HepG2 (cell line): ENCODE measurements around the gene GGA3. TPM values are rescaled to one million over a fixed set of nuclear protein-coding genes. Genes with fewer than 3 reads are reported as not detected.
A peak's percentile ranks its signal among the peaks of the same experiment; 100 is the strongest.

ENCODE experiments used
- ADNP ChIP-seq: sonication (generic); formaldehyde crosslinking; IDR thresholded peaks from 2 replicates; pipeline ENCODE4 v1.4.0; 2020; ENCODE audit warnings: missing genetic modification reagents
- CEBPB ChIP-seq: IDR thresholded peaks from 2 replicates; pipeline ENCODE4 v1.6.1; 2011; ENCODE audit warnings: low read depth, low read length, improper control_type of control experiment, borderline replicate concordance
- CHD2 ChIP-seq: IDR thresholded peaks from 2 replicates; pipeline ENCODE4 v1.6.1; 2011; ENCODE audit warnings: low read depth, low read length, improper control_type of control experiment
- DMTF1 ChIP-seq: sonication (generic); formaldehyde crosslinking; IDR thresholded peaks from 2 replicates; pipeline ENCODE4 v1.4.0; 2020; ENCODE audit warnings: mild to moderate bottlenecking, missing genetic modification reagents
- DR1 ChIP-seq: sonication (generic); formaldehyde crosslinking; IDR thresholded peaks from 2 replicates; pipeline ENCODE4 v1.8.0; 2021; ENCODE audit warnings: mild to moderate bottlenecking, missing genetic modification reagents, inconsistent platforms
- GABPB1 ChIP-seq: IDR thresholded peaks from 2 replicates; pipeline ENCODE4 v1.6.1; 2016; ENCODE audit warnings: mild to moderate bottlenecking, missing genetic modification reagents, moderate library complexity, missing compliant biosample characterization
- KLF13 ChIP-seq: sonication (generic); formaldehyde crosslinking; IDR thresholded peaks from 2 replicates; pipeline ENCODE4 v1.4.0; 2020; ENCODE audit warnings: mild to moderate bottlenecking, missing genetic modification reagents
- MLX ChIP-seq: IDR thresholded peaks from 2 replicates; pipeline ENCODE4 v1.6.1; 2016
- NRL ChIP-seq: sonication (generic); formaldehyde crosslinking; IDR thresholded peaks from 2 replicates; pipeline ENCODE4 v1.5.0; 2020; ENCODE audit warnings: missing genetic modification reagents, mild to moderate bottlenecking, moderate library complexity, borderline replicate concordance
- PLRG1 ChIP-seq: fragments of 450-650 bp; conservative IDR thresholded peaks from 2 replicates; pipeline ENCODE4 v1.6.1; 2016
- REL ChIP-seq: sonication (generic); formaldehyde crosslinking; conservative IDR thresholded peaks from 2 replicates; pipeline ENCODE4 v1.8.0; 2022; ENCODE audit warnings: mild to moderate bottlenecking, missing genetic modification reagents, moderate library complexity
- SIX1 ChIP-seq: sonication (generic); formaldehyde crosslinking; IDR thresholded peaks from 2 replicates; pipeline ENCODE4 v1.4.0; 2020; ENCODE audit warnings: missing genetic modification reagents, borderline replicate concordance
- TAF1 ChIP-seq: sonication (generic); formaldehyde crosslinking; IDR thresholded peaks from 2 replicates; pipeline ENCODE4 v1.4.0; 2020; ENCODE audit warnings: missing genetic modification reagents
- ZFAT ChIP-seq: sonication (generic); formaldehyde crosslinking; conservative IDR thresholded peaks from 2 replicates; pipeline ENCODE4 v1.8.1; 2023; ENCODE audit warnings: missing genetic modification reagents, inconsistent platforms
- ZFP90 ChIP-seq: sonication (generic); formaldehyde crosslinking; IDR thresholded peaks from 2 replicates; pipeline ENCODE4 v1.8.0; 2022; ENCODE audit warnings: missing genetic modification reagents, mild to moderate bottlenecking, inconsistent platforms, borderline replicate concordance
- ZIK1 ChIP-seq: sonication (generic); formaldehyde crosslinking; IDR thresholded peaks from 2 replicates; pipeline ENCODE4 v1.5.0; 2020; ENCODE audit warnings: mild to moderate bottlenecking, low read depth, missing genetic modification reagents, borderline replicate concordance
- ZNF18 ChIP-seq: sonication (generic); formaldehyde crosslinking; IDR thresholded peaks from 2 replicates; pipeline ENCODE4 v1.8.0; 2022; ENCODE audit warnings: mild to moderate bottlenecking, missing genetic modification reagents; ENCODE audit not compliant: insufficient replicate concordance
- ZNF326 ChIP-seq: sonication (generic); formaldehyde crosslinking; IDR thresholded peaks from 2 replicates; pipeline ENCODE4 v1.4.0; 2020; ENCODE audit warnings: missing genetic modification reagents, borderline replicate concordance
- ZNF557 ChIP-seq: sonication (generic); formaldehyde crosslinking; IDR thresholded peaks from 2 replicates; pipeline ENCODE4 v1.4.0; 2020; ENCODE audit warnings: missing genetic modification reagents
- ZNF672 ChIP-seq: sonication (generic); formaldehyde crosslinking; IDR thresholded peaks from 2 replicates; pipeline ENCODE4 v1.8.1; 2022; ENCODE audit warnings: missing genetic modification reagents
- ZNF747 ChIP-seq: sonication (generic); formaldehyde crosslinking; IDR thresholded peaks from 2 replicates; pipeline ENCODE4 v1.8.1; 2023; ENCODE audit warnings: missing genetic modification reagents, mild to moderate bottlenecking, borderline replicate concordance
- polyA plus RNA-seq, 8 experiments: library from polyadenylated mRNA; depleted of rRNA in 3 of 8; stranded (reverse) in 7 of 8; unstranded in 1 of 8; fragments of >200 nt; fragmentation: Illumina TruSeq in 4 of 8; extraction: Trizol in 4 of 8; gene quantifications; 2 replicates each; pipeline versions ENCODE4 v1.2.1 to v1.2.3, GENCODE V29; 2011 to 2016; ENCODE audit warnings: low read depth in 4 of 8, missing spikeins in 1 of 8, mixed read lengths in 1 of 8; ENCODE audit not compliant: insufficient read depth in 1 of 8
- total RNA-seq, 5 experiments: library from RNA; depleted of rRNA; stranded (reverse); fragments of >200 nt; fragmentation: Illumina TruSeq; extraction: Trizol; gene quantifications; 2 replicates each; pipeline ENCODE4 v1.2.3, GENCODE V29; 2016; ENCODE audit warnings: low read depth in 1 of 5
- TF ChIP-seq, protein P1 (sequence below): sonication (generic); formaldehyde crosslinking; conservative IDR thresholded peaks from 2 replicates; pipeline ENCODE4 v1.8.0; 2022; ENCODE audit warnings: mild to moderate bottlenecking, moderate library complexity, missing genetic modification reagents
- TF ChIP-seq, protein P2 (sequence below): sonication (generic); formaldehyde crosslinking; IDR thresholded peaks from 2 replicates; pipeline ENCODE4 v1.4.0; 2020; ENCODE audit warnings: low read depth, mild to moderate bottlenecking, missing genetic modification reagents

The GGA3 gene
- total and polyA plus RNA-seq, 2 of the 13 experiments (the other 11 are each of a cell fraction or from before 2014, with no cell fraction given): 28.4 to 43.7 TPM

GRCh38 chr17:75261336-75262111, at the start of gene GGA3, which contains the start of gene MRPS7 (continued):
- TF ChIP-seq DMTF1 (CRISPR knock-in tag) (0 out of 2 replicates have a peak, but pooled peaks have one; percentile 32), REL (CRISPR knock-in tag) (peak; percentile 62; the same call in 1 of the 2 replicates), SIX1 (CRISPR knock-in tag) (no peak), CHD2 (peak; percentile 98), MLX (CRISPR knock-in tag) (no peak), ZNF747 (CRISPR knock-in tag) (peak; percentile 87), DR1 (CRISPR knock-in tag) (peak; percentile 69; the same call in 1 of the 2 replicates), ZNF326 (CRISPR knock-in tag) (no peak), ZNF557 (CRISPR knock-in tag) (no peak), ZFAT (no peak), TAF1 (CRISPR knock-in tag) (peak; percentile 99), NRL (peak; percentile 78), ADNP (CRISPR knock-in tag) (no peak), CEBPB (no peak), ZIK1 (CRISPR knock-in tag) (peak; percentile 24; the same call in 1 of the 2 replicates), ZNF672 (CRISPR knock-in tag) (no peak), GABPB1 (CRISPR knock-in tag) (peak; percentile 87), ZFP90 (CRISPR knock-in tag) (peak; percentile 89), KLF13 (no peak; the same call in 1 of the 2 replicates), PLRG1 (no peak), ZNF18 (CRISPR knock-in tag) (peak; percentile 82)
- TF ChIP-seq, protein P1, sequence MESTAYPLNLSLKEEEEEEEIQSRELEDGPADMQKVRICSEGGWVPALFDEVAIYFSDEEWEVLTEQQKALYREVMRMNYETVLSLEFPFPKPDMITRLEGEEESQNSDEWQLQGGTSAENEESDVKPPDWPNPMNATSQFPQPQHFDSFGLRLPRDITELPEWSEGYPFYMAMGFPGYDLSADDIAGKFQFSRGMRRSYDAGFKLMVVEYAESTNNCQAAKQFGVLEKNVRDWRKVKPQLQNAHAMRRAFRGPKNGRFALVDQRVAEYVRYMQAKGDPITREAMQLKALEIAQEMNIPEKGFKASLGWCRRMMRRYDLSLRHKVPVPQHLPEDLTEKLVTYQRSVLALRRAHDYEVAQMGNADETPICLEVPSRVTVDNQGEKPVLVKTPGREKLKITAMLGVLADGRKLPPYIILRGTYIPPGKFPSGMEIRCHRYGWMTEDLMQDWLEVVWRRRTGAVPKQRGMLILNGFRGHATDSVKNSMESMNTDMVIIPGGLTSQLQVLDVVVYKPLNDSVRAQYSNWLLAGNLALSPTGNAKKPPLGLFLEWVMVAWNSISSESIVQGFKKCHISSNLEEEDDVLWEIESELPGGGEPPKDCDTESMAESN (CRISPR knock-in tag): peak; percentile 75; the same call in 1 of the 2 replicates
- TF ChIP-seq, protein P2, sequence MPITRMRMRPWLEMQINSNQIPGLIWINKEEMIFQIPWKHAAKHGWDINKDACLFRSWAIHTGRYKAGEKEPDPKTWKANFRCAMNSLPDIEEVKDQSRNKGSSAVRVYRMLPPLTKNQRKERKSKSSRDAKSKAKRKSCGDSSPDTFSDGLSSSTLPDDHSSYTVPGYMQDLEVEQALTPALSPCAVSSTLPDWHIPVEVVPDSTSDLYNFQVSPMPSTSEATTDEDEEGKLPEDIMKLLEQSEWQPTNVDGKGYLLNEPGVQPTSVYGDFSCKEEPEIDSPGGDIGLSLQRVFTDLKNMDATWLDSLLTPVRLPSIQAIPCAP (CRISPR knock-in tag): 0 out of 2 replicates have a peak, but pooled peaks have one; percentile 17
